HEK293 (cell line): ENCODE measurements around the gene ARHGAP23.
"Not testable (repeated sequence)": the region's sequence is repeated elsewhere in the genome, so short reads cannot be mapped to it uniquely, and the experiment has no call there.

Source experiments
- ZBTB17 ChIP-seq: fragments of 450-650 bp; formaldehyde crosslinking; IDR thresholded peaks from 2 replicates; pipeline ENCODE4 v1.5.1; 2016; ENCODE audit warnings: missing biosample characterization, missing genetic modification characterization
- ZNF660 ChIP-seq: fragments of 450-650 bp; IDR thresholded peaks from 2 replicates; pipeline ENCODE4 v1.5.1; 2018; ENCODE audit warnings: missing biosample characterization, mild to moderate bottlenecking, missing genetic modification characterization
- TF ChIP-seq, protein P1 (sequence below): fragments of 450-650 bp; formaldehyde crosslinking; IDR thresholded peaks from 2 replicates; pipeline ENCODE4 v1.5.1; 2016; ENCODE audit warnings: missing biosample characterization, missing genetic modification characterization
- TF ChIP-seq, protein P2 (sequence below): fragments of 450-650 bp; formaldehyde crosslinking; IDR thresholded peaks from 2 replicates; pipeline ENCODE4 v1.5.1; 2016; ENCODE audit warnings: missing biosample characterization, missing genetic modification characterization
- TF ChIP-seq, protein P3 (sequence below): fragments of 450-650 bp; formaldehyde crosslinking; IDR thresholded peaks from 2 replicates; pipeline ENCODE4 v1.5.1; 2016; ENCODE audit warnings: missing biosample characterization, missing genetic modification characterization
- TF ChIP-seq, protein P4 (sequence below): fragments of 450-650 bp; formaldehyde crosslinking; IDR thresholded peaks from 2 replicates; pipeline ENCODE4 v1.5.1; 2016; ENCODE audit warnings: missing biosample characterization, missing genetic modification characterization

DNA sequence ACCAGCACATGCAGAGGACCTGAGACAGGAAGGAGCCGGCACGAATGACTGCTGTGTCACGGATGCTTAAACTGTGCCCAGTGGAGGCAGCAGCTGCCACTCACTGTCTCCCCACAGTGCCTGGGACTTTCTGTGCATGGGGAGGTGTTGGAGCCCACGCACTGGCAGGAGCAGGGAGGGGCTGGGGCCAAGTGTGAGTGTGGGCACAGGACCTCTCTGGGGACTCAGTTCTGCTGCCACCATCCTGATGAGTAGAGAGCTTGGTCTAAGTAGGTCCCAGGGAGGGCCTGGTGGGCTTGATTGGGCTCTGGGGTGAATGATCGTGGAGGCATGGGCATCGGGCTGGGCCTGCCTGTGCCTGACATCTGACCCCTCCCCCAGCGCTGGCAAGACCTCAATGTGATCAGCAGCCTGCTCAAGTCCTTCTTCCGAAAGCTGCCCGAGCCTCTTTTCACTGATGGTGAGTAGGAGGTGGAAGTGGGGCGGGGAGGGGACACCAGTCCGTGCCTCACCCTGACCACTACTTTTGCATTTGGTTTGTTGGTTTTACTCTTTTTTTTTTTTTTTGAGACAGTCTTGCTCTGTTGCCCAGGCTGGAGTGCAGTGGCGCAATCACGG, 57.5 kb downstream of the ARHGAP23 start:
- TF ChIP-seq ZBTB17, ZNF660 (tag by site-specific recombination): not testable (repeated sequence)
- TF ChIP-seq, protein P1, sequence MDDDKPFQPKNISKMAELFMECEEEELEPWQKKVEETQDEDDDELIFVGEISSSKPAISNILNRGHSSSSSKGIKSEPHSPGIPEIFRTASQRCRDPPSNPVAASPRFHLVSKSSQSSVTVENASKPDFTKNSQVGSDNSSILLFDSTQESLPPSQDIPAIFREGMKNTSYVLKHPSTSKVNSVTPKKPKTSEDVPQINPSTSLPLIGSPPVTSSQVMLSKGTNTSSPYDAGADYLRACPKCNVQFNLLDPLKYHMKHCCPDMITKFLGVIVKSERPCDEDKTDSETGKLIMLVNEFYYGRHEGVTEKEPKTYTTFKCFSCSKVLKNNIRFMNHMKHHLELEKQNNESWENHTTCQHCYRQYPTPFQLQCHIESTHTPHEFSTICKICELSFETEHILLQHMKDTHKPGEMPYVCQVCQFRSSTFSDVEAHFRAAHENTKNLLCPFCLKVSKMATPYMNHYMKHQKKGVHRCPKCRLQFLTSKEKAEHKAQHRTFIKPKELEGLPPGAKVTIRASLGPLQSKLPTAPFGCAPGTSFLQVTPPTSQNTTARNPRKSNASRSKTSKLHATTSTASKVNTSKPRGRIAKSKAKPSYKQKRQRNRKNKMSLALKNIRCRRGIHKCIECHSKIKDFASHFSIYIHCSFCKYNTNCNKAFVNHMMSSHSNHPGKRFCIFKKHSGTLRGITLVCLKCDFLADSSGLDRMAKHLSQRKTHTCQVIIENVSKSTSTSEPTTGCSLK (tag by site-specific recombination), result not testable (repeated sequence)
- TF ChIP-seq, protein P2, sequence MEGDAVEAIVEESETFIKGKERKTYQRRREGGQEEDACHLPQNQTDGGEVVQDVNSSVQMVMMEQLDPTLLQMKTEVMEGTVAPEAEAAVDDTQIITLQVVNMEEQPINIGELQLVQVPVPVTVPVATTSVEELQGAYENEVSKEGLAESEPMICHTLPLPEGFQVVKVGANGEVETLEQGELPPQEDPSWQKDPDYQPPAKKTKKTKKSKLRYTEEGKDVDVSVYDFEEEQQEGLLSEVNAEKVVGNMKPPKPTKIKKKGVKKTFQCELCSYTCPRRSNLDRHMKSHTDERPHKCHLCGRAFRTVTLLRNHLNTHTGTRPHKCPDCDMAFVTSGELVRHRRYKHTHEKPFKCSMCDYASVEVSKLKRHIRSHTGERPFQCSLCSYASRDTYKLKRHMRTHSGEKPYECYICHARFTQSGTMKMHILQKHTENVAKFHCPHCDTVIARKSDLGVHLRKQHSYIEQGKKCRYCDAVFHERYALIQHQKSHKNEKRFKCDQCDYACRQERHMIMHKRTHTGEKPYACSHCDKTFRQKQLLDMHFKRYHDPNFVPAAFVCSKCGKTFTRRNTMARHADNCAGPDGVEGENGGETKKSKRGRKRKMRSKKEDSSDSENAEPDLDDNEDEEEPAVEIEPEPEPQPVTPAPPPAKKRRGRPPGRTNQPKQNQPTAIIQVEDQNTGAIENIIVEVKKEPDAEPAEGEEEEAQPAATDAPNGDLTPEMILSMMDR (tag by site-specific recombination), result not testable (repeated sequence)
- TF ChIP-seq, protein P3, sequence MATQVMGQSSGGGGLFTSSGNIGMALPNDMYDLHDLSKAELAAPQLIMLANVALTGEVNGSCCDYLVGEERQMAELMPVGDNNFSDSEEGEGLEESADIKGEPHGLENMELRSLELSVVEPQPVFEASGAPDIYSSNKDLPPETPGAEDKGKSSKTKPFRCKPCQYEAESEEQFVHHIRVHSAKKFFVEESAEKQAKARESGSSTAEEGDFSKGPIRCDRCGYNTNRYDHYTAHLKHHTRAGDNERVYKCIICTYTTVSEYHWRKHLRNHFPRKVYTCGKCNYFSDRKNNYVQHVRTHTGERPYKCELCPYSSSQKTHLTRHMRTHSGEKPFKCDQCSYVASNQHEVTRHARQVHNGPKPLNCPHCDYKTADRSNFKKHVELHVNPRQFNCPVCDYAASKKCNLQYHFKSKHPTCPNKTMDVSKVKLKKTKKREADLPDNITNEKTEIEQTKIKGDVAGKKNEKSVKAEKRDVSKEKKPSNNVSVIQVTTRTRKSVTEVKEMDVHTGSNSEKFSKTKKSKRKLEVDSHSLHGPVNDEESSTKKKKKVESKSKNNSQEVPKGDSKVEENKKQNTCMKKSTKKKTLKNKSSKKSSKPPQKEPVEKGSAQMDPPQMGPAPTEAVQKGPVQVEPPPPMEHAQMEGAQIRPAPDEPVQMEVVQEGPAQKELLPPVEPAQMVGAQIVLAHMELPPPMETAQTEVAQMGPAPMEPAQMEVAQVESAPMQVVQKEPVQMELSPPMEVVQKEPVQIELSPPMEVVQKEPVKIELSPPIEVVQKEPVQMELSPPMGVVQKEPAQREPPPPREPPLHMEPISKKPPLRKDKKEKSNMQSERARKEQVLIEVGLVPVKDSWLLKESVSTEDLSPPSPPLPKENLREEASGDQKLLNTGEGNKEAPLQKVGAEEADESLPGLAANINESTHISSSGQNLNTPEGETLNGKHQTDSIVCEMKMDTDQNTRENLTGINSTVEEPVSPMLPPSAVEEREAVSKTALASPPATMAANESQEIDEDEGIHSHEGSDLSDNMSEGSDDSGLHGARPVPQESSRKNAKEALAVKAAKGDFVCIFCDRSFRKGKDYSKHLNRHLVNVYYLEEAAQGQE, result not testable (repeated sequence)
- TF ChIP-seq, protein P4, sequence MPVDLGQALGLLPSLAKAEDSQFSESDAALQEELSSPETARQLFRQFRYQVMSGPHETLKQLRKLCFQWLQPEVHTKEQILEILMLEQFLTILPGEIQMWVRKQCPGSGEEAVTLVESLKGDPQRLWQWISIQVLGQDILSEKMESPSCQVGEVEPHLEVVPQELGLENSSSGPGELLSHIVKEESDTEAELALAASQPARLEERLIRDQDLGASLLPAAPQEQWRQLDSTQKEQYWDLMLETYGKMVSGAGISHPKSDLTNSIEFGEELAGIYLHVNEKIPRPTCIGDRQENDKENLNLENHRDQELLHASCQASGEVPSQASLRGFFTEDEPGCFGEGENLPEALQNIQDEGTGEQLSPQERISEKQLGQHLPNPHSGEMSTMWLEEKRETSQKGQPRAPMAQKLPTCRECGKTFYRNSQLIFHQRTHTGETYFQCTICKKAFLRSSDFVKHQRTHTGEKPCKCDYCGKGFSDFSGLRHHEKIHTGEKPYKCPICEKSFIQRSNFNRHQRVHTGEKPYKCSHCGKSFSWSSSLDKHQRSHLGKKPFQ, result not testable (repeated sequence)
